ENCODE measurements around the gene FOXA3. TPM values are rescaled to one million over a fixed set of nuclear protein-coding genes. Genes with fewer than 3 reads are reported as not detected.
A peak's percentile ranks its signal among the peaks of the same experiment; 100 is the strongest.

The FOXA3 gene
- polyA plus RNA-seq, 1 experiment, result not detected

DNA sequence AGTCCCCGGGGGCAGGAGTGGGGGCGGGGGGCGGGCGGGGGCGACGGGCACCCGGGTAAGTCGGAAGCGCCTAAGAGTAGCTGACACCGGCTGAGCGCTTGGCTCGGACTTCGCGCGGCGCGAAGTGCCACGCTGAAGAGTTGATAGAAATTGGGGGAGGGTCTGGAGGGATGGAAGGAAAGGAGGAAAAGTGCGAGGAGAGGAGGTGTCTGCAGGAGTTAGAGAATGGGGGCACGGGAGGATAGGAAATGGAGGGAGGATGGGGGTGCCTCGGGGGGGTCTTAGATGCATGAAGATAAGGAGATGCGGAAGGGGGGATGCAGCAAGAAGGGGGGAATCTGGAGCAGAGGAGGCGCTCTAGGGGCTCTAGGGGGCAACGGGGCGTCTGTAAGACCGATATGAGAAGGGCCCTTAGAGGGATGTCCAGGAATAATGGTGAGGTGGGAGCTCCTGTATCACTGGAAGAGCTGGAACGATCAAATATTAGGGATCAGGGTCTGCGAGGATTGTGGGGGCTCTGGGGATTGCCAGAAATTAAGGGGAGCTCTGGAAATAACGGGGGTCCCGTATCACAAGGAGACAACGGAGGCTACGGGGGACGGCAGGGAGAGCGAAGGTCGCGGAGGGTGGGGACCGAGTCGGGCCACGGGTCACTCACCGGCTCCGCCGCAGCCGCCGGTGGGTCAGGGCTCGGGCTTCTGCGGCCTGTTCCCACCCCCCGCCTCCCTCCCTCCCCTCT, 38.0 kb downstream of the FOXA3 start, which contains the start of gene MYPOP:
TSS of gene MYPOP (minus strand) at position 702 of the 739 bp plus-strand sequence. CDS start 840 bp downstream, outside the sequence.
- no peak for DNase-seq (ENCODE audit: low read depth)
- TF ChIP-seq, protein P1, sequence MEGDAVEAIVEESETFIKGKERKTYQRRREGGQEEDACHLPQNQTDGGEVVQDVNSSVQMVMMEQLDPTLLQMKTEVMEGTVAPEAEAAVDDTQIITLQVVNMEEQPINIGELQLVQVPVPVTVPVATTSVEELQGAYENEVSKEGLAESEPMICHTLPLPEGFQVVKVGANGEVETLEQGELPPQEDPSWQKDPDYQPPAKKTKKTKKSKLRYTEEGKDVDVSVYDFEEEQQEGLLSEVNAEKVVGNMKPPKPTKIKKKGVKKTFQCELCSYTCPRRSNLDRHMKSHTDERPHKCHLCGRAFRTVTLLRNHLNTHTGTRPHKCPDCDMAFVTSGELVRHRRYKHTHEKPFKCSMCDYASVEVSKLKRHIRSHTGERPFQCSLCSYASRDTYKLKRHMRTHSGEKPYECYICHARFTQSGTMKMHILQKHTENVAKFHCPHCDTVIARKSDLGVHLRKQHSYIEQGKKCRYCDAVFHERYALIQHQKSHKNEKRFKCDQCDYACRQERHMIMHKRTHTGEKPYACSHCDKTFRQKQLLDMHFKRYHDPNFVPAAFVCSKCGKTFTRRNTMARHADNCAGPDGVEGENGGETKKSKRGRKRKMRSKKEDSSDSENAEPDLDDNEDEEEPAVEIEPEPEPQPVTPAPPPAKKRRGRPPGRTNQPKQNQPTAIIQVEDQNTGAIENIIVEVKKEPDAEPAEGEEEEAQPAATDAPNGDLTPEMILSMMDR (IDR thresholded peaks at IDR 0.05; ENCODE audit: insufficient read depth, low read depth, low read length), result no peak
- POLR2A ChIA-PET, result no interaction called here
- Histone ChIP-seq H3K36me3 (ENCODE audit: control insufficient read depth, insufficient read depth, low read length) (peaks cover 3% of the 10 kb centered on the region), H3K4me3 (ENCODE audit: low read depth, low read length) (peak within 1 kb of the TSS; percentile 64), H3K27me3 (ENCODE audit: control insufficient read depth, insufficient read depth, low read length) (0 out of 2 replicates have a peak, but pooled peaks cover 1% of the 10 kb centered on the region)
- CTCF ChIA-PET, result interaction anchor here (0.5 to 2.3 kb wide), 6 partner anchors 14 to 264 kb away, joined by 3 to 5 read pairs (median 3); partner anchors contain the start of gene SIX5

DNA sequence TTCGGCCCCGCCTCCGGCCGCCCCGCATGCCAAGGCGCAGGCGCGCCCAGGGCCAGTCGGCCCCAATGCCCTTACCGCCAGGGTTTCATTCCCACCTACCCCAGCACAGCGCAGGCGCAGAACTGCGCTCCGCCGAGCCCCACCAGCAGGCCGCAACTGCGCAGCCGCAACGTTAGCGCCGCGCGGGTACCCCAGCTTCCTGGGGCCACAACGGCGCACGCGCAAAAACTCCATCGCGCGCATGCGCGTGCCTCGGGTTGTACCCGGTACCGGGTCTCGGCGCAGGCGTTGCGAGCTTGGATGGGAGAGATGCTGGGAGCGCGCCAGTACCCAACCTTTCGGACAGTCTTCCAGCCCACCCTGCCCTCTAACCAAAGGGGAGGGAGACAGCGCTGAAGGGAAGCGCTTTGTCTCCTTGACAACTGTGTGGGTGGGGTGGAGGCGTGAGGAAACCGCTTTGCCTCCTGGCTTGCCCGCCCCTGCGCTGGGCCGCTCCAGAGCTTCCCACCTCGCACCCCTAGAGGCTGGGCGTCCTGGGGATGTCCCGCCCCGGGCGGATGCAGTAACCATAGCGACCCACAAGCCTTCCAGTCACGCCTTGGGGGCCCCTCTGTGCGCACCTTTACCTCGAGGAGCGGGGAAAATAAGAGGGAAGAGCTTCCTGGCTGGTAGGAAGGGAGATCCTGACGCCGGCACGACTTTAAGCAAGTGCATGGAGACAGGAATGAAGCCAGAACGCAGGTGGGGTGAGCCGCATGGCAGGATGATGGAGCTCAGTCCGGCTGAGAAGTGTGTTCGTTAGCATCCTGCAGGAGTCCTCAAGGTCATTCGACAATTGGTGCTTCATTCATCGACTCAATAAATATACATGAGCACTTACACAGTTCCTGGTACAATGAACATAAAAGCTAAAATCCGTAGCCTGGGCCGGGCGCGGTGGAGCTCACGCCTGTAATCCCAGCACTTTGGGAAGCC, 38.8 kb downstream of the FOXA3 start:
- Histone ChIP-seq H3K36me3 (ENCODE audit: control insufficient read depth, insufficient read depth, low read length) (peaks cover 3% of the 10 kb centered on the region), H3K4me3 (ENCODE audit: low read depth, low read length) (peak overlapping the region; percentile 64), H3K27me3 (ENCODE audit: control insufficient read depth, insufficient read depth, low read length) (0 out of 2 replicates have a peak, but pooled peaks cover 3% of the 10 kb centered on the region)
- TF ChIP-seq, protein P1 (IDR thresholded peaks at IDR 0.05; ENCODE audit: insufficient read depth, low read depth, low read length), result no peak
- POLR2A ChIA-PET, result interaction anchor here (0.6 kb wide), 1 partner anchor 1259 kb away, joined by 4 read pairs; the partner anchor contains the start of gene PVR
- DNase-seq (ENCODE audit: low read depth), result peak; percentile 81
- CTCF ChIA-PET, result interaction anchor here (0.6 to 2.3 kb wide), 5 partner anchors 13 to 1252 kb away, joined by 3 to 5 read pairs (median 3); partner anchors contain the start of gene IRF2BP1

DNA sequence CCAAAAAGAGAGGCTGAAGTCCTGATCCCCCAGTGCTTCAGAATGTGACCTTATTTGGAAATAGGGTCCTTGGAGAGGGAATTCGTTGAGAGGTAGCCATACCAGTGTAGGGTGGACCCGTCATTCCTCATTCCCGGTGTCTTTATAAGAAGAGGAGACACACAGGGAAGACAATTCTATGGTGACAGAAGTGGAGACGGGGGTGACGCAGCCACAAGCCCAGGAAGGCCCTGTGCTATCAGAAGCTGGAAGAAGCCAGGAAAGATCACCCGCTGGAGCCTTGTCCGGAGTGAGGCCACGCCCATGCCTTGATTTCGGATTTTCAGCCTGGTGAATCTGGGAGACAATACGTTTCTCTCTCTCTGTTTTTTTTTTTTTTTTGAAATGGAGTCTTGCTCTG, 40.9 kb downstream of the FOXA3 start:
- Histone ChIP-seq H3K4me3 (ENCODE audit: low read depth, low read length) (no peak overlapping the region), H3K27me3 (ENCODE audit: control insufficient read depth, insufficient read depth, low read length) (peaks cover 6% of the 10 kb centered on the region; the same call in 1 of the 2 replicates), H3K36me3 (ENCODE audit: control insufficient read depth, insufficient read depth, low read length) (no peaks in the 10 kb centered on the region)
- ChIA-PET CTCF (no interaction called here), POLR2A (no interaction called here)
- no peak for DNase-seq (ENCODE audit: low read depth)
- TF ChIP-seq, protein P1 (IDR thresholded peaks at IDR 0.05; ENCODE audit: insufficient read depth, low read depth, low read length), result no peak

DNA sequence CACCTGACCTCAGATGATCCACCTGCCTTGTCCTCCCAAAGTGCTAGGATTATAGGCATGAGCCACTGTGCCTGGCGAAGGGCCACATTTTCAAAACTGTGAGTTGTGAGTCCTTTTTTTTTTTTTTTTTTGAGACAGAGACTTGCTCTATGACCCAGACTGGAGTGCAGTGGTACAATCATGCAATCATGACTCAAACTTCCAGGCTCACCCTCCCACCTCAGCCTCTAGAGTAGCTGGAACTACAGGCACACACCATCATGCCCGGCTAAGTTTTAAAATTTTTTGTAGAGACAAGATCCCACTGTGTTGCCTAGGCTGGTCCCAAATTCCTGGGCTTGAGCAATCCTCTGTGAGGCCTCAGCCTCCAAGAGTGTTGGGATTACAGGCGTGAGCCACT, 42.1 kb downstream of the FOXA3 start:
- H3K4me3 ChIP-seq (ENCODE audit: low read depth, low read length), result no peak overlapping the region
- TF ChIP-seq, protein P1 (IDR thresholded peaks at IDR 0.05; ENCODE audit: insufficient read depth, low read depth, low read length), result no peak
- POLR2A ChIA-PET, result no interaction called here
- no peaks in the 10 kb centered on the region for H3K36me3 ChIP-seq (ENCODE audit: control insufficient read depth, insufficient read depth, low read length)
- DNase-seq (ENCODE audit: low read depth), result no peak
- CTCF ChIA-PET, result no interaction called here
- peaks cover 7% of the 10 kb centered on the region; the same call in 1 of the 2 replicates for H3K27me3 ChIP-seq (ENCODE audit: control insufficient read depth, insufficient read depth, low read length)

Measured in BJ (cell line).